Ovary (tissue), 3 donors: Measurements from ENCODE around the gene GPC1.

Source experiments
- CTCF ChIP-seq, 3 donors: fragments of 450-650 bp in 2 of 3; fragments of 200-600 bp in 1 of 3; IDR thresholded peaks; one replicate each; pipeline versions ENCODE4 v1.5.1 to v1.8.0; 2016 to 2022; ENCODE audit warnings: antibody characterized with exemption in 3 of 3, mild to moderate bottlenecking in 1 of 3
- EP300 ChIP-seq: sonication (generic); formaldehyde crosslinking; IDR thresholded peaks from one replicate; pipeline ENCODE4 v1.6.1; 2017; ENCODE audit warnings: antibody characterized with exemption
- POLR2A ChIP-seq: fragments of 450-650 bp; IDR thresholded peaks from one replicate; pipeline ENCODE4 v1.6.1; 2017; ENCODE audit warnings: antibody characterized with exemption, mild to moderate bottlenecking, moderate library complexity
- donor health status: DM: no; HTN: no; CAD: no.

- no peak for TF ChIP-seq CTCF (IDR thresholded peaks at IDR 0.05)
- TF ChIP-seq EP300 = no peak
- no peak for TF ChIP-seq POLR2A
Observed at GRCh38 chr2:240500561-240501423, 65.3 kb downstream of the GPC1 start.
